Neural progenitor cell (in vitro differentiated cells): Measurements from ENCODE around the gene OPCML.

Experiments
- EZH2 ChIP-seq: fragments of 200-600 bp; sonication (generic); IDR thresholded peaks from 2 replicates; pipeline ENCODE4 v1.6.1; 2017; ENCODE audit warnings: antibody characterized with exemption, mild to moderate bottlenecking, moderate library complexity
- EZH2phosphoT487 ChIP-seq: fragments of 200-600 bp; sonication (generic); IDR thresholded peaks from 2 replicates; pipeline ENCODE4 v1.6.1; 2017; ENCODE audit warnings: antibody characterized with exemption
- TF ChIP-seq, protein P1 (sequence below): fragments of 200-600 bp; sonication (generic); IDR thresholded peaks from 2 replicates; pipeline ENCODE4 v1.5.1; 2017; ENCODE audit warnings: antibody characterized with exemption, mild to moderate bottlenecking

DNA sequence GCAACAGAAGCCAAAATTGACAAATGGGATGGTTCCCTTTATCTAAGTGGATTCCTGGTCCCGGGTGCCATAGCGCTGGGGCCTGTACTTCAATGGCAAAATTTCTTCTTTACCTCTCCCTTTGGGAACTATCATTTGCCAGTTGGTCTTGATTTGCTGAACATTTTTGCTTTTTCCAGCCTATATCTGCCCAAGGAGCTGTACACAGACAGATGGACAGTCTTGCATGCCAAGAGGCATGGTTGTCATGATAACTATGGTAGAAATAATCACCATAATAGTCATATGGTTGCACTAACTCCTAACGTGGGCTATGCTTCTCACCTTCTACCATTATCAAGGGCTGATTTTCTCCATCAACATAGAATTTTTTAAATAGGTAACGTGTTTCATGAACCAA lies 1030.9 kb downstream of the OPCML start:
- TF ChIP-seq, protein P1, sequence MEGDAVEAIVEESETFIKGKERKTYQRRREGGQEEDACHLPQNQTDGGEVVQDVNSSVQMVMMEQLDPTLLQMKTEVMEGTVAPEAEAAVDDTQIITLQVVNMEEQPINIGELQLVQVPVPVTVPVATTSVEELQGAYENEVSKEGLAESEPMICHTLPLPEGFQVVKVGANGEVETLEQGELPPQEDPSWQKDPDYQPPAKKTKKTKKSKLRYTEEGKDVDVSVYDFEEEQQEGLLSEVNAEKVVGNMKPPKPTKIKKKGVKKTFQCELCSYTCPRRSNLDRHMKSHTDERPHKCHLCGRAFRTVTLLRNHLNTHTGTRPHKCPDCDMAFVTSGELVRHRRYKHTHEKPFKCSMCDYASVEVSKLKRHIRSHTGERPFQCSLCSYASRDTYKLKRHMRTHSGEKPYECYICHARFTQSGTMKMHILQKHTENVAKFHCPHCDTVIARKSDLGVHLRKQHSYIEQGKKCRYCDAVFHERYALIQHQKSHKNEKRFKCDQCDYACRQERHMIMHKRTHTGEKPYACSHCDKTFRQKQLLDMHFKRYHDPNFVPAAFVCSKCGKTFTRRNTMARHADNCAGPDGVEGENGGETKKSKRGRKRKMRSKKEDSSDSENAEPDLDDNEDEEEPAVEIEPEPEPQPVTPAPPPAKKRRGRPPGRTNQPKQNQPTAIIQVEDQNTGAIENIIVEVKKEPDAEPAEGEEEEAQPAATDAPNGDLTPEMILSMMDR: no peak
- TF ChIP-seq EZH2: no peak
- no peak for TF ChIP-seq EZH2phosphoT487
